Measurements from ENCODE around the gene ITGB1BP1.

Gene ITGB1BP1

GRCh38 chr2:9424447-9425164 lies 1.3 kb upstream of the ITGB1BP1 start:
- peak in 1 of 2 experiments; percentile 28 for DNase-seq

DNA sequence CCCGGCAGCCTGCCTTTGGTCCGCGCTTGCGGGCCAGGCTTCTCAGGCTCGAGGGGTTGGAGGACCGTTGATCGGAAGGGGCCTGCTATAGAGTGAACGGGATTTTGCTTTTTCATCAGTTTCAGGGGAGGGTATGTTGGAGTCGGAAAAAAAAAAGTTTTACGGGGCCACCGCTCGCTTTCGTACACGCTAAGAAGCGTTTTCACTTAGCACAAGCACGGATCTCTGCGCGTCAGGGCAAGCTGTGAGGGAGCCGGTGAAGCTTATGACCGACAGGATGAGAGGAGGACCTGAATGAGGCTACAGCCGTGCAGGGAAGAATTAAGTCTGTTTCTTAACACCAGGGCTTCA lies 569 bp upstream of the ITGB1BP1 start:
- no peak for DNase-seq

GRCh38 chr2:9422321-9423099 lies 818 bp downstream of the ITGB1BP1 start:
- peak; percentile 37 to 69 for DNase-seq

- no peak for DNase-seq
These were observed 2.8 kb downstream of the ITGB1BP1 start for GRCh38 chr2:9420495-9420894.

GRCh38 chr2:9419541-9419940 lies 3.8 kb downstream of the ITGB1BP1 start:
- no peak for DNase-seq

GRCh38 chr2:9418746-9419145 lies 4.6 kb downstream of the ITGB1BP1 start:
- DNase-seq = no peak

DNA sequence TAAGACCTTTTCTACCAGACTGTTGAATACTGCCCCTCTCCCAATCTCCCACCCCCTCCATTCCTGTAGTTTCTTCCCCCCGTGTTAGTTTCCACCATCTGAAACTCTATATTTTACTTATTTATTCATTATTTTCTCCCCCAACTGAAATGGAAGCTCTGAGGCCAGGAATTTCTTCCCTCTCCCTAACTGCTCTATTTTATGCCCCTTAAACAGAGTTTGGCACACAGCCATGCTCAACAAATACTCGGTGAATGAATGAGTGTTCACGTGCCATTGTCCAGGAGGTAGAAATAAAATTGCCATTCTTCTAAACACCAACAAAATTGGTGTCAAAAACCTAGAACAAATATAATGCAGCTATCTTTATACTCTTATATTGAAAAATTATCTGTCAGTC lies 5.6 kb downstream of the ITGB1BP1 start:
- no peak for DNase-seq

DNA sequence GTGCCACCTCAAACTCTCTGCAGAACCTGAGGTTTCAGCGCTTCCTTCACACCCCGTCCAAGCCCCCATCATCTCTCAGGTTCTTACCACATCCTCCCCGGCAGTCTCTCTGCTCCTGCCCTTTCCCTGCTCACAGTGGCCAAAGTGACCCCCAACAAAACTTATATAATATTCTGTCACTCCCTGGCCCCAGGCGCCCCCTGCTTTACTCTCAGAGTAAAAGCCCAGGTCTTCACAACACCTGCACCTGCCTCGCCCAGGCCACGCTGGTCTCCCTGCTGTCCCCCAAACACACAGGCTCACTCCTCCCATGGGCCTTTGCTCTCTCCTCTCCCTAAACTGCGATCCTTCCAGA lies 6.4 kb downstream of the ITGB1BP1 start:
- DNase-seq = no peak

DNA sequence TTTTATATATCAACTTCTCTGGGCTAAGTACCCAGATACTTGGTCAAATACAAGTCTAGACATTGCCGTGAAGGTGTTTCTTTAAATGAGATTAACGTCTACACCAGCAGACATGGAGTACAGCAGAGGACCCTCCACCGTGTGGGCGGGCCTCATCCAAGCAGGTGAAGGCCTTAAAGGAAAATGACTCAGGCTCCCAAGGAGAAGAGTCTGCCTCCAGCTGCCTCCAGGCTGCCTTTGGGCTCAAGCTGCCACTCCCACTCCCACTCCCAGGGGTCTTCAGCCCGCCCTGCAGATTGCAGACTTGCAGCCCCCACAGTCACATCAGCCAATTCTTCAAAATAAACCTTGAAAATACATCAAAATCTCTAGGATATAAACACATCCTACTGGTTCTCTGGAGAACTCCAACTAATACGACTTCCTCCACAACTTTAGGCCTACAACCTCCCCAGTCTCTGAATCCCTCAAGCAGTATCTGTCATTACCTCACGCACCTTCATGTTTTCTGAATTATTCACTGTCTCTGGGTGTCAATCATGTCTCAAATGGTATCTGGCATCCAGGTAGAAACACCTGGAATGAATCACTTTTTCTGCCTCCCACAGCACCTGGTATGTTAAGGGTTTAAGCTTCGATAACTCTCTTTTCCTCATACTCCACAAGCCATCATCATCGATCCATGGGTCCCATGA lies 6.9 kb downstream of the ITGB1BP1 start:
- DNase-seq = no peak

GRCh38 chr2:9415516-9416169 lies 7.7 kb downstream of the ITGB1BP1 start:
- no peak for DNase-seq

DNA sequence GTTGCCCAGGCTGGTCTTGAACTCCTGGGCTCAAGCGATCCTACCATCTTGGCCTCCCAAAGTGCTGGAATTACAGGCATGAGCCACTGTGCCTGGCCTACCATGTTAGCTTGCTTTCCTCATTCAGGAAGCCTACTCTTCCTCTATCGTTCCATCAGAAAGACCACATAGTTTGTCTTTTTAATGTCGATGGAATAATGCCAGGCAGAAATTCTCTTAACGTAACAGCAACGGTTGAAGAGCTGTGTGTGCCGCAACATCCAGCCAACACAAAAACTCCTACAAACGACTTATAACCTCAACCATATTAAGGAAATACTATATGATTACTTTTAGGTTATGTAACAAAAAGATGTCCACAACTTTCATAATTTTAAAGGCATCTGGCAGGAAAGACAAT lies 10.5 kb downstream of the ITGB1BP1 start:
- no peak for DNase-seq

DNA sequence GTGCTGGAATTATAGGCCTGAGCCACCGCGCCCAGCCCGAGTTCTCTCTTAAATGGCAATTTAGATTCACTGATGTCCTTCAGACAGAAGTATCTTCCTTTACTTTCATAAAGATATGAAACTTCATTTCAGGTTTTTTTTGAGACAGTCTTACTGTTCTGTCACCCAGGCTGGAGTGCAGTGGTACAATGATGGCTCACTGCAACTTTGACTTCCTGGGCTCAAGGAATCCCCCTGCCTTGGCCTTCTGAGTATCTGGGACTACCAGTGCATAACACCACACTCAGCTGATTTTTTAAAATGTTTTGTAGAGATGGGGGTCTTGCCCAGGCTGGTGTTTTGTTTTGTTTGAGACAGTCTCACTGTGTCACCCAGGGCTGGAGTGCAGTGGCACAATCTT lies 13.2 kb downstream of the ITGB1BP1 start:
- no peak for DNase-seq

GRCh38 chr2:9408641-9409151 lies 14.6 kb downstream of the ITGB1BP1 start:
- DNase-seq = no peak

DNA sequence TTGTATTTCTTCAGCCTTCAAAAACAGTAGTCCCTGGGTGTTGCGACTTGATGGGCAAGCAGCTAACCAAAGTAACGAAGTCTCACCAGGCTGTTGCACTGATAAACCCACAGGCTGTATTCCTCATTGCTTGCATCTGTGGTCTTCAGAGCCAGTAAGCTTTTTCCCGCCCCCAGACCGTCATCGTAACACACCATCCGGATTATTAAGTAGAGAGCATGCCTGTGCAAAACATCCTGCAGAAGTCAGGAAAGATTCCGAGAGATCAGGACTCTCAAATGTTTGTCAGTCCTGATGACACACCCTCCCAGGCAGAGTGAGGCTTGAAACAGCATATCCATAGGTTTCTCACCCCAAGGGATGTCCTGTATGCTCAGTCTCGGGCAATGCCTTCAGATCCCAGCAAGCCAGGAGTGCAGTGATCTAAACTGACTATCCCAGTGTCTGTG lies 15.9 kb downstream of the ITGB1BP1 start:
- DNase-seq = no peak

GRCh38 chr2:9406529-9407362 lies 16.6 kb downstream of the ITGB1BP1 start:
- no peak for DNase-seq

DNA sequence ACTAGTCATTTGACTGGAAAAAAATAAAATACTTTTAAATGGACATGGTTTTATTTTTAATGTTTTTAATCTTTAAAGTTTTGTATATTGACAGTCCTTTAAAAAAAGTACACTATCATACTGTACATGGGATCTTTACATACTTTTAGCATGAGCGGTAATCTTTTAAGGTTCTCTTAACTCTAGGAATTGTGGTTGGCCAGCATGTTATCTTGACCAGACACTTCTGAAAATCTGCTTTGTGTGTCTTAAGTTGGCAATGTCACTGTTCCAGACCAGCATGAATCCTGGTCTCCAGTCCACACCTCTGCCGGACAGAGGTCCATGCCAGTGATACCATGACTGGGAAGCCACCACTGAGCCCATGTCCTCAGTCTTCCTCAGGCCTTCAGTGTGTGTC lies 17.7 kb downstream of the ITGB1BP1 start:
- no peak for DNase-seq

DNA sequence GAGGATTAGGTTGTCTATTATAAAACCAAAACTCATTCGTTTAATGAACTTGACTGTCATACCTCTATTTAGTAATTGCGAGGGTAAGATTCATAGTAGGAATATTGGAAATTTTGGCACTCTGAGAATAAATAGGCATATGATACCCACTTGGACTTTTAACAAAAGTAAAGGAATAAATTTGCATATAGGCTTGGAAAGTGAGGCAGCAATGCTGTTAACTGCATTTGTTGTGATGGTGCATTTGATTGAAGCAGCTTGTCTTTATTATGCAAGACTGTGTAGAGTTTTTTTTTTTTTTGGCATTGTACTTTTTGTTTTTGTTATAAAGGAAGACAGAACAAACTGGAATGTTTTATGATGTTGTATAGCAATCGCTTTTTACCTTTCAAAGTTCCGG lies 18.9 kb downstream of the ITGB1BP1 start:
- no peak for DNase-seq

- no peak for DNase-seq
These were observed 19.4 kb downstream of the ITGB1BP1 start for GRCh38 chr2:9403924-9404323.

- DNase-seq = no peak
These were observed 21.5 kb downstream of the ITGB1BP1 start for GRCh38 chr2:9401646-9402371.

DNA sequence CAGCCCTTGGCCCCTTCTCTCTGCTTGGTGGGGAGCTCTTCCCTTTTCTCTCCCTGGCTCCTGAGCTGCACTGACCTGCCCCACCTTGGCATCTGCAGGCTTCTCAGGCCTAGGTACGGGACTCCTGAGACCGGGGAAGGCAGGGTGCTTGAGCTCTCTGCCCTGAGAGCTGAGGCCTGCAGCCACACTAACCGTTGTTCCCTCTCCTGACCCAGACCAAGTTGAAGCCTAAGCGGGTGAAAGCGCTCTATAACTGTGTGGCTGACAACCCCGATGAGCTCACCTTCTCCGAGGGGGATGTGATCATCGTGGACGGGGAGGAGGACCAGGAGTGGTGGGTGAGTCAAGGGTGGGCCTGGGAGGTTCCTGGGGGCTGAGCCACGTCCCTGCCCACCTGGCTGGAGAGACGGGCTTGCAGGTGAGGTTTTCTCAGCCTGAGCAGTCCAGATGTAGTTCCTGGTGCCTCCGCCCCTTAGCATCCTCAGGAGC lies 22.2 kb downstream of the ITGB1BP1 start:
- no peak for DNase-seq
